Ovary (tissue), 9 donors: ENCODE measurements around the gene STBD1. TPM values are rescaled to one million over a fixed set of nuclear protein-coding genes. Genes with fewer than 3 reads are reported as not detected.

Experiments
- DNase-seq, 5 donors: peaks; one replicate each; pipeline ENCODE4 v3.0.0-alpha.2; 2019 to 2020
- H3K27ac ChIP-seq, 2 donors: fragments of 200-600 bp; one replicate each; pipeline versions ENCODE4 v1.5.1 to v1.8.0; 2019 to 2022
- H3K27me3 ChIP-seq: fragments of 200-600 bp; one replicate; pipeline ENCODE4 v1.8.0; 2022
- H3K36me3 ChIP-seq: fragments of 200-600 bp; sonication (generic); one replicate; pipeline ENCODE4 v1.5.1; 2019
- H3K4me1 ChIP-seq: one replicate; pipeline ENCODE4 v1.8.1; 2013; ENCODE audit warnings: mild to moderate bottlenecking, moderate library complexity; ENCODE audit not compliant: insufficient read depth
- H3K4me3 ChIP-seq: fragments of 200-600 bp; sonication (generic); one replicate; pipeline ENCODE4 v1.5.1; 2017
- H3K9me3 ChIP-seq, 2 donors: fragments of 200-600 bp in 1 of 2; sonication (generic) in 1 of 2; one replicate each; pipeline versions ENCODE4 v1.5.1 to v1.8.1; 2013 to 2019; ENCODE audit warnings: mild to moderate bottlenecking in 1 of 2, moderate library complexity in 1 of 2
- EP300 ChIP-seq: sonication (generic); formaldehyde crosslinking; IDR thresholded peaks from one replicate; pipeline ENCODE4 v1.6.1; 2017; ENCODE audit warnings: antibody characterized with exemption
- POLR2A ChIP-seq: fragments of 450-650 bp; IDR thresholded peaks from one replicate; pipeline ENCODE4 v1.6.1; 2017; ENCODE audit warnings: antibody characterized with exemption, mild to moderate bottlenecking, moderate library complexity
- WGBS, 3 donors: extraction: QIAGEN DNeasy Blood & Tissue Kit in 1 of 3; methylation state at CpG; one replicate each; pipeline versions ENCODE4 v1.1.5 to v1.1.7; 2013 to 2017; 5-methylcytosine and 5-hydroxymethylcytosine counted together
- intact Hi-C, 4 donors: fragments of 100-400 bp; cut with DNase I; formaldehyde crosslinking; loops; one replicate each; pipeline versions ENCODE4 v1.11.0 to v1.15.1; 2022 to 2023
- polyA plus RNA-seq, 2 donors: library from polyadenylated mRNA; stranded (reverse); fragments of 200-250 nt in 1 of 2; fragments of 350-450 nt in 1 of 2; fragmentation: Illumina TruSeq in 1 of 2; extraction: RNeasy Lipid Tissue Mini Kit (QIAGEN cat#74804) in 1 of 2; gene quantifications; one replicate each; pipeline ENCODE4 v1.2.3, GENCODE V29; 2013 to 2014
- total RNA-seq, 7 donors: library from RNA; depleted of rRNA in 2 of 7; stranded (reverse); fragments of >200 nt in 2 of 7; fragmentation: NEBNext Ultra II Directional in 3 of 7; extraction: Animal tissue kit (Norgen Biotek cat#: 25700) in 3 of 7; gene quantifications; one replicate each; pipeline versions ENCODE4 v1.1.0 to v1.2.4, GENCODE V29; 2016 to 2023
- TF ChIP-seq, protein P1 (sequence below), 3 donors: fragments of 450-650 bp in 2 of 3; fragments of 200-600 bp in 1 of 3; IDR thresholded peaks; one replicate each; pipeline versions ENCODE4 v1.5.1 to v1.8.0; 2016 to 2022; ENCODE audit warnings: antibody characterized with exemption in 3 of 3, mild to moderate bottlenecking in 1 of 3
- donor health status: DM: no; HTN: no; CAD: no; lungs with moderate emphysema.
- donor health status: DM: no; HTN: no; CAD: no.
- donor health status: Bipolar disorder and iron deficiency.
- donor health status: DM: yes; HTN: yes; CAD: no.
- donor health status: DM: no; HTN: no; CAD: no.
- donor health status: DM: yes; HTN: yes; CAD: no.

STBD1 gene
- total and polyA plus RNA-seq, 9 donors, result 2.1 to 7.0 (median 4.2) TPM

DNA sequence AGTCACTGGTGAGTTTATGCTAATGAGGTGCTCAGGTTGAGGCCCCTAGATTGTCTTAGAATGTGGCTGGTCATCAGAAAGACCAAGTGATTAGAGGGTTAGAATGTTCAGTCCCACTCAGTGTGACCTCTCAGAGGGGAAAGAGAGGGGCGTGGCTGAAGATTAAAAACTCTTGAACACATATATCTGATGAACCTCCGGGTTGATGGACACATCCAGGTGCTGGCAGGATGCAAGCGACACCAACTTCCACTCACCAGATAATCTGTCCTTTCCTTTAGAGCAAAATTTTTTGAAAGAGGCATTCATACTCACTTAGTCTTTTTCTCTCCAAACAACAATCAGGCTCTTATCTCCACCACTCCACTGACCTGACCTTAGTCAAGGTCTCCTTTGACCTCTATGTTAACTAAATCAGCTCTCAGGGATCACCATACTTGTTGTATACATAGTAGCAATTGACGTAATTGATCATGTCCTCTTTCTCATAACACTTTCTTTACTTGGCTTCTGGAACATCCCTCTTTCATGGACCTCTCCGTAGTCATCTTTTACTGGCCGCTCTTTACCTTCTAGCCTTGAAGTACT, 40.8 kb upstream of the STBD1 start:
- TF ChIP-seq EP300, result no peak
- TF ChIP-seq, protein P1, sequence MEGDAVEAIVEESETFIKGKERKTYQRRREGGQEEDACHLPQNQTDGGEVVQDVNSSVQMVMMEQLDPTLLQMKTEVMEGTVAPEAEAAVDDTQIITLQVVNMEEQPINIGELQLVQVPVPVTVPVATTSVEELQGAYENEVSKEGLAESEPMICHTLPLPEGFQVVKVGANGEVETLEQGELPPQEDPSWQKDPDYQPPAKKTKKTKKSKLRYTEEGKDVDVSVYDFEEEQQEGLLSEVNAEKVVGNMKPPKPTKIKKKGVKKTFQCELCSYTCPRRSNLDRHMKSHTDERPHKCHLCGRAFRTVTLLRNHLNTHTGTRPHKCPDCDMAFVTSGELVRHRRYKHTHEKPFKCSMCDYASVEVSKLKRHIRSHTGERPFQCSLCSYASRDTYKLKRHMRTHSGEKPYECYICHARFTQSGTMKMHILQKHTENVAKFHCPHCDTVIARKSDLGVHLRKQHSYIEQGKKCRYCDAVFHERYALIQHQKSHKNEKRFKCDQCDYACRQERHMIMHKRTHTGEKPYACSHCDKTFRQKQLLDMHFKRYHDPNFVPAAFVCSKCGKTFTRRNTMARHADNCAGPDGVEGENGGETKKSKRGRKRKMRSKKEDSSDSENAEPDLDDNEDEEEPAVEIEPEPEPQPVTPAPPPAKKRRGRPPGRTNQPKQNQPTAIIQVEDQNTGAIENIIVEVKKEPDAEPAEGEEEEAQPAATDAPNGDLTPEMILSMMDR (IDR thresholded peaks at IDR 0.05), result no peak
- no peak for TF ChIP-seq POLR2A
- Histone ChIP-seq H3K9me3 (no peaks in the 10 kb centered on the region), H3K27me3 (no peaks in the 10 kb centered on the region), H3K4me3 (no peak overlapping the region), H3K4me1 (no peaks in the 10 kb centered on the region), H3K36me3 (no peaks in the 10 kb centered on the region), H3K27ac (no peak overlapping the region)
- 85 to 90% (median 86%) methylated on average over 6 of the region's 6 CpGs for WGBS, 3 donors
- no peak for DNase-seq
- intact Hi-C loops, result no loop called here

DNA sequence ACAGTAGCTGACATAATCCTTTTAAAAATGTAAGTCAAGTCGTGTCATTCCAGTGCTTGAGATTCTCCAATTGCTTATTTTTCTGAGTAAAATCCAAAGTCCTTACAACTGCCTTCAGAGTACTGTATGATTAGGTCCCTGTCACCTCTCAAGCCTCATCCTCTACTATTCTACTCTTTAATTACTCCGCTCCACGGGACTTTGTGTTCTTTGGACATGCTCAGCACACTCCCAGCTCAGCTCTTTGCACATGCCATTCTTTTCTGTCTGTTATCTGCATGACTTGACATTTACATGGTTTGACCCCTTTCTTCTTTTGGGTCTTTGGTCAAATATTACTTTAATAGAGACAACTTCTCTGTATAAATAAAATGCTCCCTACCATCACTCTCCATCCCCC, 39.9 kb upstream of the STBD1 start:
- DNase-seq, result no peak
- no peaks in the 10 kb centered on the region for H3K36me3 ChIP-seq
- TF ChIP-seq EP300, result no peak
- TF ChIP-seq POLR2A, result no peak
- TF ChIP-seq, protein P1 (IDR thresholded peaks at IDR 0.05), result no peak
- no peak overlapping the region for H3K4me3 ChIP-seq
- no peak overlapping the region for H3K27ac ChIP-seq
- H3K27me3 ChIP-seq, result no peaks in the 10 kb centered on the region
- no peaks in the 10 kb centered on the region for H3K9me3 ChIP-seq
- no peaks in the 10 kb centered on the region for H3K4me1 ChIP-seq
- WGBS, 3 donors, result 68 to 85% (median 79%) methylated on average over 3 of the region's 3 CpGs
- intact Hi-C loops, result no loop called here

DNA sequence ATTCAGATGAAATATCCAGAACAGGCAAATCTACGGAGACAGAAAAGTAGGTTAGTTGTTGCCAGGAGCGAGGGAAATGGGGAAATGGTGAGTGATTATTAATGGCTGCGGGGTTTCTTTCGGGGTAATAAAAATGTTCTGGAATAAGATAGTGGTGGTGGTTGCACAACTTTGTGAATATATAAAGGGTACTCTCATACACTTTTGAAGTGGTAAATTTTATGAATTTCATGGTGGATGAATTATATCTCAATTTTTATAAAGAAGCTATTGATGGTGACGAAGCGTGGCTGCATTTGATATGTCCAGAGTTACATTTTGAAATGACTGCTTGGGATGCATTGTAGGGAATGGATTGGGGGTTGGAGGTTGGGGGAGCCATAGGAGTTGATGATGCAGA, 38.7 kb upstream of the STBD1 start:
- H3K27ac ChIP-seq, result no peak overlapping the region
- no peak for TF ChIP-seq POLR2A
- TF ChIP-seq EP300, result no peak
- TF ChIP-seq, protein P1 (IDR thresholded peaks at IDR 0.05), result no peak
- no peak for DNase-seq
- H3K4me3 ChIP-seq, result no peak overlapping the region
- H3K4me1 ChIP-seq, result no peaks in the 10 kb centered on the region
- no peaks in the 10 kb centered on the region for H3K9me3 ChIP-seq
- intact Hi-C loops, result no loop called here
- WGBS, 3 donors, result 95 to 97% (median 96%) methylated on average over 6 of the region's 6 CpGs
- no peaks in the 10 kb centered on the region for H3K36me3 ChIP-seq
- no peaks in the 10 kb centered on the region for H3K27me3 ChIP-seq

DNA sequence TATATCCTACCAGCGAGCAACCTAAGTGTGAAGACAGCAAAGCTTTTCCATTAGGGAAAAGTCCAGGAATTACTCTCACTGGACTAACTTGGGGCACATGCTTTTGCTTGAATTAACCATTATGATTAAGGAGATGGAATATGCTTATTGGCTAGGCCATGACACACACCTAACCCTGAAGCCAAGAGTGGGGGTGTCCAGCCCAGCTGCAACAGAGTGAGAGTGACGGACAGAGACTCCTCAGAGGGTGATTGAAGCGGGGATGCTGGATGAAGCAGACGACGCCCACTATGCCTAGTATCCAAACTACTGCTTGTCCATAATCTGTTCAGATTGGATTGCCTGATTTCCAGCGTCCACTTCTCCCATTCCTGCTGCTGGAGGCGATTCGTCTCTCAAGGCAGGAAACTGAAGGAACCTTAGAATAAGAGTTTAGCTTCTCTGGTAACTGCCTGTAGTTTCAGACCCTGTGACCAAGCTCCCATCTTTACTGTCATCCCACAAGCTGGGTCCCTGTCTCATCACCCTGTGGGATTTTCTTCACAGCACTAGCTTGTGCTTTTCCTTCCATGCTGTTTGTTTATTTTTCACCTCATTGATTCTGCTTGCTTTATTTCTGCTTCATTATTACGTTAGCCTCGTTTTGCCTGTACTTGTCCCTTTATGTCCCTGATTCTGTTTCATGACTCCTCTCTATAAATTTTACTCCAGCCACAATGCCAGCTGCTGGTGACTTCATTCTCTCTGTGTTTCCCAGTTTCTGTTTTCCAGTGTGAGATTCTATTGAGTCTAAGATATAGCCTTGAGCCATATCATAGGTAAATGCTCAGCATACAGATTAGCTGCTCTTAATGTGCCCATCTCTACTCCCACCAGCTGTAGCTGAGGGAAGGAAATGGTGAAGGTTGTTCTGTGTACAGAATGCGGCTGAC, 36.0 kb upstream of the STBD1 start:
- 77 to 78% (median 77%) methylated on average over 11 of the region's 11 CpGs for WGBS, 3 donors
- no peaks in the 10 kb centered on the region for H3K4me1 ChIP-seq
- H3K27me3 ChIP-seq, result no peaks in the 10 kb centered on the region
- H3K4me3 ChIP-seq, result no peak overlapping the region
- H3K27ac ChIP-seq, result no peak overlapping the region
- intact Hi-C loops, result no loop called here
- H3K36me3 ChIP-seq, result no peaks in the 10 kb centered on the region
- TF ChIP-seq, protein P1 (IDR thresholded peaks at IDR 0.05), result no peak
- no peak for DNase-seq
- H3K9me3 ChIP-seq, result no peaks in the 10 kb centered on the region
